IPS DF 19.7 (cell line): ENCODE data around the gene KRTAP4-5.
"Not testable (repeated sequence)": the region's sequence is repeated elsewhere in the genome, so short reads cannot be mapped to it uniquely, and the experiment has no call there.

Source experiments
- DNase-seq: peaks from one replicate; pipeline ENCODE4 v3.0.0-alpha.2; 2013; ENCODE audit warnings: low read depth, low spot score

The KRTAP4-5 gene

DNA sequence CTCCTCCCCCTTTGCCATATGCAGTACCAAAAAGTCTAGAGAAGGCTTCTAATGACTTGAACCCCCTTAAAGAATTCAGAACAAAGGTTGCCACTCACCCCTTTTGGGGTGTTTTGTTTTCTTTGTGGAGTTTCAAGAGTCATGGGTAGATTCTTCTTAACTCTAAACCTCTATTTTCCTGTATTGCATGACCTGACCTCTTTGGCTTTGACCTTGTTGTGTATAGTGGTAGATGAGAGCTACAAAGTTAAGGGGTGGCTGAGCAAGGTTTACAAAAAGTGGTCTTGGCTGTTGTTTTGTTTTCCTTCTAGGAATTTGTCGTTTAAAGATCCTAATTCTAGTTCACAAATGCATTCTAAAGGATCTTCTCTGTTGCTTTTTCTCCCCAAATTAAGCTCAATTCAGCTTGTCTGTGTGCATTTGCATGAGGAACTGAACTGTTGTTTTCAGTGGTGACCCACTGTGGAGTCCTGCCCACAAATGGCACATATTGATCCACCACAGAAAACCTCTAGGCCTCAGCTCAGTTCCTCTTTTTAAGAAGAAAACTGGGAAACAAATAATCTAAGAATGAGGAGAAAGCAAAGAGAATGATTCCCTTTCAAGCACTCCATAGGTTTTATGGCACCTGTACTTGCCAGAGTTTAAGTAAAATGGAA, 40.8 kb downstream of the KRTAP4-5 start:
- DNase-seq = not testable (repeated sequence)

- DNase-seq = no peak
Observed at GRCh38 chr17:41107941-41108450, 41.6 kb downstream of the KRTAP4-5 start.

- not testable (repeated sequence) for DNase-seq
Observed at GRCh38 chr17:41105347-41105746, 44.3 kb downstream of the KRTAP4-5 start, which contains the start of gene KRTAP4-9. Gene KRTAP4-9, plus strand, starts transcription at chr17:41105389. Its CDS starts 0 bp downstream, at chr17:41105389.

DNA sequence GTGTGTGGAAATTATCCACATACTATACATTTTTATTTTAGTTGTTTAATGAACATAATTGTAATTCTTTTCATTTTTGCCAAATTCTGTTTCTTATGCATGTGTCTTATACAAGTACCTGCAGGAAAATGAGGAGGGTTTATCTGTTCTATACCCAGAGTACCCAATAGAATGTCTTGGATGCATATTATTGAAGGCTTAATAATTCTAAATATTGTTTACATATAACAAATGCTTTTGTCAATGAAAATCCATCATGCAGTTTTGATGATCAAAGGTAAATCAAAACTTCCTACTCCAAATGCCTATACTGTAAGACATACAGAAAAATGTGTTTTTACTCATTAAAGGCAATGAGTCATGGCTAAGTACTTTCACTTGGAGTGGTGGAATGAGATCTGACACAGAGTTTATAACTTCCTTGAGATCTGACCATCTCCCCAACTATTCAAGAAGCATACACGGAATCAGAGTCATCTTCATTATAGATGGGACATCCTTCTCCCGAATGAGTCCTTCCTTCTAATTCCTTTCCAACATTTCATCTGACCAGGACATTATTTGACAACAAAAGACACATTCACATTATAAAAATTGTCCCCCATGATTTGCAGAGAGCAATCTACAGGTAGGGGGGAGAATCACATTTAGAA, 45.1 kb downstream of the KRTAP4-5 start:
- DNase-seq = not testable (repeated sequence)

- DNase-seq = no peak
Observed at GRCh38 chr17:41103896-41104295, 45.7 kb downstream of the KRTAP4-5 start.

- no peak for DNase-seq
Observed at GRCh38 chr17:41101586-41102259, 47.9 kb downstream of the KRTAP4-5 start, which contains the start of gene KRTAP4-16. Gene KRTAP4-16, minus strand, starts transcription at chr17:41102209. Its CDS starts 0 bp downstream, at chr17:41102209.

- DNase-seq = not testable (repeated sequence)
Observed at GRCh38 chr17:41099682-41100480, 49.7 kb downstream of the KRTAP4-5 start.
